ENCODE results near the gene ZNF597. TPM values are rescaled to one million over a fixed set of nuclear protein-coding genes. Genes with fewer than 3 reads are reported as not detected.

The ZNF597 gene
- total RNA-seq, 1 experiment from 2014 or later, result 3.2 TPM

- H3K9me2 ChIP-seq (ENCODE audit: insufficient read depth), result no peaks in the 10 kb centered on the region
- H3K9ac ChIP-seq (ENCODE audit: low read length), result peak overlapping the region; percentile 79
- no peak overlapping the region for H2AFZ ChIP-seq (ENCODE audit: low read depth, low read length, poor library complexity, severe bottlenecking)
- ATAC-seq (peak; percentile 23), DNase-seq (ENCODE audit: low read depth, low spot score) (no peak)
- H3K27me3 ChIP-seq (ENCODE audit: insufficient read depth, low read length), result no peaks in the 10 kb centered on the region
- peak overlapping the region; percentile 93 for H3K27ac ChIP-seq (ENCODE audit: low read depth, low read length)
- peak overlapping the region; percentile 79 to 93 for H3K4me3 ChIP-seq (replicated peaks in 1 of 2; ENCODE audit: low read depth in 1 of 2, low read length in 2 of 2)
- H3K79me2 ChIP-seq (ENCODE audit: insufficient read depth, low read length), result peaks cover 53% of the 10 kb centered on the region
- ChIA-PET RAD21 (ENCODE audit: low non-redundant PET in 1 of 2, low total read pairs in 2 of 2, uncharacterized antibody in 2 of 2, unreplicated experiment in 2 of 2) (no interaction called here), POLR2A (no interaction called here), CTCF (no interaction called here)
- BruUV-seq (replicated peaks), result no TSS peak
- intact Hi-C loops (cut with micrococcal nuclease), result loop anchor here (5.0 kb wide), 1 partner anchor 271 kb away; the partner anchor contains the start of gene OR1F1
- H3K36me3 ChIP-seq (ENCODE audit: control insufficient read depth in 1 of 2, insufficient read depth in 2 of 2, low read length in 2 of 2), result no peaks in the 10 kb centered on the region
- H4K20me1 ChIP-seq (ENCODE audit: insufficient read depth), result no peaks in the 10 kb centered on the region
- TF ChIP-seq ZFX (IDR thresholded peaks at IDR 0.05) (no peak), EZH2 (IDR thresholded peaks at IDR 0.05) (no peak), YY1 (IDR thresholded peaks at IDR 0.05; ENCODE audit: extremely low read depth, insufficient replicate concordance, low read depth, low read length) (no peak), SIN3A (IDR thresholded peaks at IDR 0.05; ENCODE audit: low read depth) (no peak)
- H3K4me2 ChIP-seq (ENCODE audit: low read length), result peak overlapping the region; percentile 86
- H3K4me1 ChIP-seq (ENCODE audit: control insufficient read depth in 1 of 2, insufficient read depth in 2 of 2, low read length in 2 of 2), result peaks cover 17 to 32% of the 10 kb centered on the region in 2 experiments
- no peaks in the 10 kb centered on the region for H3K9me3 ChIP-seq (ENCODE audit: control insufficient read depth in 1 of 2, insufficient read depth in 1 of 2, low read depth in 1 of 2, low read length in 2 of 2)
Measured at GRCh38 chr16:3458278-3458851, 15.1 kb upstream of the ZNF597 start.

DNA sequence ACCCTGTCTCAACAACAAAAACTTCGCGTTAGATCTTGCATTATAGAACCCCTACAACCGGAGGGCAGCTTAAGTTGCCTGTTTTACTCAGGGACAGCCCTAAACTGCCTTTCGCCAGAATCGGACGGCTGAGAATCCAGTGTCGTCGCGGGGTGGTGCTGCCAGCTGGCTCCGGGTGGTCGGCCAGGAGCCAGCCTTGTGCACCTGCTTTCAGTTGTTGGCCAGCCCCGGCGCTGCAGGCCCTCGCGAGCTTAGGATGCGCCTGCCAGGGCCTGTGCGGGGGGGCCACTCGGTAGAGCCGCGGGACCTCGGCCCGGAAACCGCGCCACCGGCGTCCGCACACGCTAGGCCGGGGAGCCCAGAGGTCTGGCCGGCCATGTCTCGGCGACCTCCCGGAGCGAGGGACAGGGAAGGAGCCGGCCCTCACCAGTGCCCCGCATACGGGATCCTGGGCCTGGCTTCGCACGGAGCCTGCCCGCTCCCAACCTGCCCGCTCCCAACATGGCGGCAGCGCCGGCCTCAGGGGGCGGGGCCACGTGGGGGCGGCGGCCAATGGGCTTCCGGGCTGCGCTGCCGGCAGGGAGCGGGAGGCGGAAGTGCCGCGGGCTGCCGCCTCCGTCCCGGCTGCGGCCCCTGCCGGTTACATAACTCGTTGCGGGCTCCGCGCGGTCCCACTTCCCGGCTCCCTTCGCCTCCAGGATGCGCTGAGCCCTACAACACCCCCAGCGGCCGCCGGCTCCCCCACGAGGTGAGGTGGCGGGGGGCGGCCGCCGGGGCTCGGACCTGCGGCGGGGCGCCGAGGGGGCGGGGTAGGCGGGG lies 14.3 kb upstream of the ZNF597 start:
- peak overlapping the region; percentile 79 for H3K9ac ChIP-seq (ENCODE audit: low read length)
- no peaks in the 10 kb centered on the region for H3K36me3 ChIP-seq (ENCODE audit: control insufficient read depth in 1 of 2, insufficient read depth in 2 of 2, low read length in 2 of 2)
- TSS peak; percentile 93 for BruUV-seq (replicated peaks)
- peaks cover 17 to 32% of the 10 kb centered on the region in 2 experiments for H3K4me1 ChIP-seq (ENCODE audit: control insufficient read depth in 1 of 2, insufficient read depth in 2 of 2, low read length in 2 of 2)
- ChIA-PET RAD21 (ENCODE audit: low non-redundant PET in 1 of 2, low total read pairs in 2 of 2, uncharacterized antibody in 2 of 2, unreplicated experiment in 2 of 2) (interaction anchor here in 1 of 2 experiments (0.6 kb wide), 1 partner anchor 12 kb away, joined by 5 read pairs; no protein-coding TSS in a partner anchor), CTCF (no interaction called here), POLR2A (interaction anchor here (0.6 to 0.8 kb wide), 3 partner anchors 9 to 39 kb away, joined by 3 to 8 read pairs (median 5); partner anchors contain the start of genes NAA60 and ZNF597)
- no peaks in the 10 kb centered on the region for H3K9me2 ChIP-seq (ENCODE audit: insufficient read depth)
- no peaks in the 10 kb centered on the region for H4K20me1 ChIP-seq (ENCODE audit: insufficient read depth)
- ATAC-seq (peak; percentile 91), DNase-seq (ENCODE audit: low read depth, low spot score) (peak; percentile 68)
- H3K27me3 ChIP-seq (ENCODE audit: insufficient read depth, low read length), result no peaks in the 10 kb centered on the region
- peak overlapping the region; percentile 86 for H3K4me2 ChIP-seq (ENCODE audit: low read length)
- H3K79me2 ChIP-seq (ENCODE audit: insufficient read depth, low read length), result peaks cover 46% of the 10 kb centered on the region
- peak overlapping the region; percentile 93 for H3K27ac ChIP-seq (ENCODE audit: low read depth, low read length)
- H3K4me3 ChIP-seq (replicated peaks in 1 of 2; ENCODE audit: low read depth in 1 of 2, low read length in 2 of 2), result peak overlapping the region; percentile 79 to 93
- intact Hi-C loops (cut with micrococcal nuclease), result loop anchor here (5.0 kb wide), 1 partner anchor 270 kb away; the partner anchor contains the start of gene OR1F1
- no peaks in the 10 kb centered on the region for H3K9me3 ChIP-seq (ENCODE audit: control insufficient read depth in 1 of 2, insufficient read depth in 1 of 2, low read depth in 1 of 2, low read length in 2 of 2)
- no peak overlapping the region for H2AFZ ChIP-seq (ENCODE audit: low read depth, low read length, poor library complexity, severe bottlenecking)
- TF ChIP-seq JUND (IDR thresholded peaks at IDR 0.05), result no peak; the same call in 1 of the 2 replicates
- TF ChIP-seq EZH2phosphoT487 (IDR thresholded peaks at IDR 0.05; ENCODE audit: borderline replicate concordance), result no peak
- peak; percentile 81 for TF ChIP-seq ELF1 (IDR thresholded peaks at IDR 0.05; ENCODE audit: borderline replicate concordance, low read depth)
- TF ChIP-seq RAD21 (IDR thresholded peaks at IDR 0.05; ENCODE audit: low read depth), result 0 out of 2 replicates have a peak, but pooled peaks have one; percentile 14
- TF ChIP-seq, protein P1, sequence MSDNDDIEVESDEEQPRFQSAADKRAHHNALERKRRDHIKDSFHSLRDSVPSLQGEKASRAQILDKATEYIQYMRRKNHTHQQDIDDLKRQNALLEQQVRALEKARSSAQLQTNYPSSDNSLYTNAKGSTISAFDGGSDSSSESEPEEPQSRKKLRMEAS (IDR thresholded peaks at IDR 0.05), result peak; percentile 93
- TF ChIP-seq SRF (IDR thresholded peaks at IDR 0.05; ENCODE audit: low read depth), result no peak
- TF ChIP-seq CEBPB (IDR thresholded peaks at IDR 0.05; ENCODE audit: low read depth), result no peak
- TF ChIP-seq TCF7L2 (IDR thresholded peaks at IDR 0.05; ENCODE audit: borderline replicate concordance, extremely low read depth, insufficient read depth, insufficient read length), result peak; percentile 20
- peak; percentile 75 for TF ChIP-seq EGR1 (IDR thresholded peaks at IDR 0.05; ENCODE audit: low read depth)
- peak; percentile 62; the same call in 1 of the 2 replicates for TF ChIP-seq SIN3A (IDR thresholded peaks at IDR 0.05; ENCODE audit: low read depth)
- TF ChIP-seq POLR2A (IDR thresholded peaks at IDR 0.05; ENCODE audit: borderline replicate concordance, extremely low read depth, insufficient read depth, insufficient read length), result peak; percentile 47
- no peak for TF ChIP-seq ATF3 (IDR thresholded peaks at IDR 0.05)
- TF ChIP-seq ZFX (IDR thresholded peaks at IDR 0.05), result peak; percentile 95
- peak; percentile 96 for TF ChIP-seq YY1 (IDR thresholded peaks at IDR 0.05; ENCODE audit: extremely low read depth, insufficient replicate concordance, low read depth, low read length)
- TF ChIP-seq EZH2 (IDR thresholded peaks at IDR 0.05), result no peak
- TF ChIP-seq CBX3 (IDR thresholded peaks at IDR 0.05; ENCODE audit: low read depth), result no peak
- TF ChIP-seq, protein P2, sequence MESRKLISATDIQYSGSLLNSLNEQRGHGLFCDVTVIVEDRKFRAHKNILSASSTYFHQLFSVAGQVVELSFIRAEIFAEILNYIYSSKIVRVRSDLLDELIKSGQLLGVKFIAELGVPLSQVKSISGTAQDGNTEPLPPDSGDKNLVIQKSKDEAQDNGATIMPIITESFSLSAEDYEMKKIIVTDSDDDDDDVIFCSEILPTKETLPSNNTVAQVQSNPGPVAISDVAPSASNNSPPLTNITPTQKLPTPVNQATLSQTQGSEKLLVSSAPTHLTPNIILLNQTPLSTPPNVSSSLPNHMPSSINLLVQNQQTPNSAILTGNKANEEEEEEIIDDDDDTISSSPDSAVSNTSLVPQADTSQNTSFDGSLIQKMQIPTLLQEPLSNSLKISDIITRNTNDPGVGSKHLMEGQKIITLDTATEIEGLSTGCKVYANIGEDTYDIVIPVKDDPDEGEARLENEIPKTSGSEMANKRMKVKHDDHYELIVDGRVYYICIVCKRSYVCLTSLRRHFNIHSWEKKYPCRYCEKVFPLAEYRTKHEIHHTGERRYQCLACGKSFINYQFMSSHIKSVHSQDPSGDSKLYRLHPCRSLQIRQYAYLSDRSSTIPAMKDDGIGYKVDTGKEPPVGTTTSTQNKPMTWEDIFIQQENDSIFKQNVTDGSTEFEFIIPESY (IDR thresholded peaks at IDR 0.05; ENCODE audit: extremely low read depth, insufficient replicate concordance, low read length), result peak; percentile 87
